Mesodermal cell (in vitro differentiated cells): ENCODE measurements around the gene HIP1.
A peak's percentile ranks its signal among the peaks of the same experiment; 100 is the strongest.
"Not testable (repeated sequence)": the region's sequence is repeated elsewhere in the genome, so short reads cannot be mapped to it uniquely, and the experiment has no call there.

ENCODE experiments used
- H3K27ac ChIP-seq: 2 replicates; pipeline ENCODE4 v1.7.0; 2013; ENCODE audit warnings: mild to moderate bottlenecking, low read depth, low read length, moderate library complexity; ENCODE audit not compliant: severe bottlenecking
- H3K36me3 ChIP-seq: 2 replicates; pipeline ENCODE4 v1.7.1; 2013; ENCODE audit warnings: mild to moderate bottlenecking, low read length, moderate library complexity; ENCODE audit not compliant: control insufficient read depth, insufficient read depth
- H3K4me1 ChIP-seq: one replicate; pipeline ENCODE4 v1.7.1; 2013; ENCODE audit warnings: mild to moderate bottlenecking, low read length; ENCODE audit not compliant: insufficient read depth, control insufficient read depth, poor library complexity, severe bottlenecking
- H3K4me3 ChIP-seq: 2 replicates; pipeline ENCODE4 v1.7.0; 2013; ENCODE audit warnings: low read length, control low read depth, mild to moderate bottlenecking; ENCODE audit not compliant: insufficient read depth, poor library complexity, severe bottlenecking; ENCODE audit errors: extremely low read depth
- H3K9me3 ChIP-seq: 2 replicates; pipeline ENCODE4 v1.7.1; 2013; ENCODE audit warnings: mild to moderate bottlenecking, low read length, moderate library complexity; ENCODE audit not compliant: control insufficient read depth
- WGBS, 2 experiments: methylation state at CpG; one replicate each; pipeline ENCODE4 v1.1.5; 2013; ENCODE audit warnings: missing lambda C conversion rate in 2 of 2; ENCODE audit not compliant: insufficient coverage in 2 of 2; 5-methylcytosine and 5-hydroxymethylcytosine counted together

HIP1 gene

GRCh38 chr7:75485979-75486643 is 252.6 kb downstream of the HIP1 start, which contains the start of gene POM121C:
Gene POM121C (minus strand): TSS chr7:75486299. CDS start chr7:75441496, 44,803 bp downstream.
- not testable (repeated sequence) for H3K4me1 ChIP-seq, H3K36me3 ChIP-seq, H3K9me3 ChIP-seq
- 0 to 1% methylated on average over 29 to 45 of the region's 49 CpGs for WGBS, 2 experiments
- Histone ChIP-seq H3K27ac (peak within 1 kb of the TSS; percentile 76), H3K4me3 (peak within 1 kb of the TSS; percentile 63)

- H3K27ac ChIP-seq, H3K4me1 ChIP-seq, H3K36me3 ChIP-seq, H3K9me3 ChIP-seq: not testable (repeated sequence)
- peak overlapping the region; percentile 63 for H3K4me3 ChIP-seq
- 0% methylated on average over 3 of the region's 32 CpGs; no CpG with 5 or more reads in 1 of the 2 experiments for WGBS, 2 experiments
These were observed 253.3 kb downstream of the HIP1 start for GRCh38 chr7:75485355-75485978.
